Measurements from ENCODE around the gene OR4K2. TPM values are rescaled to one million over a fixed set of nuclear protein-coding genes. Genes with fewer than 3 reads are reported as not detected.
"Not testable (repeated sequence)": the region's sequence is repeated elsewhere in the genome, so short reads cannot be mapped to it uniquely, and the experiment has no call there.

The OR4K2 gene, protein sequence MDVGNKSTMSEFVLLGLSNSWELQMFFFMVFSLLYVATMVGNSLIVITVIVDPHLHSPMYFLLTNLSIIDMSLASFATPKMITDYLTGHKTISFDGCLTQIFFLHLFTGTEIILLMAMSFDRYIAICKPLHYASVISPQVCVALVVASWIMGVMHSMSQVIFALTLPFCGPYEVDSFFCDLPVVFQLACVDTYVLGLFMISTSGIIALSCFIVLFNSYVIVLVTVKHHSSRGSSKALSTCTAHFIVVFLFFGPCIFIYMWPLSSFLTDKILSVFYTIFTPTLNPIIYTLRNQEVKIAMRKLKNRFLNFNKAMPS
- total RNA-seq (not detected), polyA plus RNA-seq (not detected)

DNA sequence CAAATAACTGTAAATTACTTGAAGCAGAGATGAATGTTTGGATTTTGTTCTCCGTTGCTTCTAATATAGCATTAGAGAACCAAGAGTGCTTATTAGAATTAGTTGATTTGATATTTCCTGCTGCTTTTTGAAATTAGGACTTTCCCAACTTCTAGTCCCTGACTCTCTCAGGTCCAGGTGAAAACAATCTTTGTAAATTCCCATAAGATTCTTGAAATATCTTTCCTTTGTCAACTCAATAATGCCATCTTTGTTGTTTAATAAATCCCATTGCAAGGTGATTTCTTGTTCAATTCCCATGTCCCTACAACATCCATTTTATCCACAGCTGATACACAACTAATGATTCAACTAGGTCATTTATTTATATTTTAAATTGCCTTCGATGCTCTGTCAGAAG, at the start of gene OR4K2:
OR4K2 (plus strand) TSS at position 301 of the 400 bp plus-strand sequence. CDS start 1,126 bp downstream, outside the sequence.
- Histone ChIP-seq H3K4me3 (no peak within 1 kb of the TSS), H3K4me1 (no peaks in the 10 kb centered on the region), H3K27me3 (no peaks in the 10 kb centered on the region), H3K36me3 (no peaks in the 10 kb centered on the region), H3K9me3 (peaks cover 0 to 2% (median 0%) of the 10 kb centered on the region in 4 donors), H3K27ac (no peak within 1 kb of the TSS)
- WGBS, 2 donors, result 51 to 68% methylated on average over 2 of the region's 2 CpGs
- intact Hi-C loops (cut with DNase I), result no loop called here
- no peak for TF ChIP-seq POLR2AphosphoS5 (IDR thresholded peaks at IDR 0.05)
- no peak for TF ChIP-seq POLR2A (IDR thresholded peaks at IDR 0.05)
- no peak for TF ChIP-seq EP300 (IDR thresholded peaks at IDR 0.05)
- TF ChIP-seq, protein P1, sequence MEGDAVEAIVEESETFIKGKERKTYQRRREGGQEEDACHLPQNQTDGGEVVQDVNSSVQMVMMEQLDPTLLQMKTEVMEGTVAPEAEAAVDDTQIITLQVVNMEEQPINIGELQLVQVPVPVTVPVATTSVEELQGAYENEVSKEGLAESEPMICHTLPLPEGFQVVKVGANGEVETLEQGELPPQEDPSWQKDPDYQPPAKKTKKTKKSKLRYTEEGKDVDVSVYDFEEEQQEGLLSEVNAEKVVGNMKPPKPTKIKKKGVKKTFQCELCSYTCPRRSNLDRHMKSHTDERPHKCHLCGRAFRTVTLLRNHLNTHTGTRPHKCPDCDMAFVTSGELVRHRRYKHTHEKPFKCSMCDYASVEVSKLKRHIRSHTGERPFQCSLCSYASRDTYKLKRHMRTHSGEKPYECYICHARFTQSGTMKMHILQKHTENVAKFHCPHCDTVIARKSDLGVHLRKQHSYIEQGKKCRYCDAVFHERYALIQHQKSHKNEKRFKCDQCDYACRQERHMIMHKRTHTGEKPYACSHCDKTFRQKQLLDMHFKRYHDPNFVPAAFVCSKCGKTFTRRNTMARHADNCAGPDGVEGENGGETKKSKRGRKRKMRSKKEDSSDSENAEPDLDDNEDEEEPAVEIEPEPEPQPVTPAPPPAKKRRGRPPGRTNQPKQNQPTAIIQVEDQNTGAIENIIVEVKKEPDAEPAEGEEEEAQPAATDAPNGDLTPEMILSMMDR (IDR thresholded peaks at IDR 0.05), result no peak
- DNase-seq, result no peak

DNA sequence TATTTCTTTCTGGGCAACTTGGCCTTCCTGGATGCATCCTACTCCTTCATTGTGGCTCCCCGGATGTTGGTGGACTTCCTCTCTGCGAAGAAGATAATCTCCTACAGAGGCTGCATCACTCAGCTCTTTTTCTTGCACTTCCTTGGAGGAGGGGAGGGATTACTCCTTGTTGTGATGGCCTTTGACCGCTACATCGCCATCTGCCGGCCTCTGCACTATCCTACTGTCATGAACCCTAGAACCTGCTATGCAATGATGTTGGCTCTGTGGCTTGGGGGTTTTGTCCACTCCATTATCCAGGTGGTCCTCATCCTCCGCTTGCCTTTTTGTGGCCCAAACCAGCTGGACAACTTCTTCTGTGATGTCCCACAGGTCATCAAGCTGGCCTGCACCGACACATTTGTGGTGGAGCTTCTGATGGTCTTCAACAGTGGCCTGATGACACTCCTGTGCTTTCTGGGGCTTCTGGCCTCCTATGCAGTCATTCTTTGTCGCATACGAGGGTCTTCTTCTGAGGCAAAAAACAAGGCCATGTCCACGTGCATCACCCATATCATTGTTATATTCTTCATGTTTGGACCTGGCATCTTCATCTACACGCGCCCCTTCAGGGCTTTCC, 47.2 kb upstream of the OR4K2 start:
- H3K4me1 ChIP-seq; H3K4me3 ChIP-seq; intact Hi-C loops (cut with DNase I); H3K36me3 ChIP-seq; DNase-seq; H3K9me3 ChIP-seq; H3K27ac ChIP-seq; H3K27me3 ChIP-seq: not testable (repeated sequence)
- WGBS, 2 donors, result 62 to 78% methylated on average over 12 of the region's 12 CpGs

DNA sequence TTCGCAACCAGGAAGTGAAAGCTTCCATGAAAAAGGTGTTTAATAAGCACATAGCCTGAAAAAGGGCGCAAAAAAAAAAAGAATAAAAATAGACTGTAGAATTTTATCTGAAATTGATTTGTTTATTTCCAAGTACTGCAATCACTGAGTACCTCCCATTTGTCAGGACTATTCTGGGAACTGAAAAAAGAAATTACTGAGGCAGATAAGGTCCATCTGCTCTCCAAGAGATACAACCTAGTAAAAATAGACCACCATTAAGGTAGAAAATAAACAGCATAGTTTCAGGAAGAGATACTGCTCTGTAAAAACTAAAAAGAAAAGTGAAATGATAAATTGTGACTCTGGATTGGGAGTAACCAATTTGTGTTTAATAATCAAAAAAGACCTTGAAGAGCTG, 46.6 kb upstream of the OR4K2 start:
- 82 to 85% methylated on average over 2 of the region's 2 CpGs for WGBS, 2 donors
- H3K4me3 ChIP-seq, result no peak overlapping the region
- DNase-seq, result no peak
- TF ChIP-seq POLR2AphosphoS5 (IDR thresholded peaks at IDR 0.05), result no peak
- TF ChIP-seq, protein P1 (IDR thresholded peaks at IDR 0.05), result no peak
- no peak for TF ChIP-seq EP300 (IDR thresholded peaks at IDR 0.05)
- no peak for TF ChIP-seq POLR2A (IDR thresholded peaks at IDR 0.05)
- H3K9me3 ChIP-seq, result no peaks in the 10 kb centered on the region
- H3K4me1 ChIP-seq, result no peaks in the 10 kb centered on the region
- no peaks in the 10 kb centered on the region for H3K36me3 ChIP-seq
- no peaks in the 10 kb centered on the region for H3K27me3 ChIP-seq
- intact Hi-C loops (cut with DNase I), result no loop called here
- no peak overlapping the region for H3K27ac ChIP-seq

DNA sequence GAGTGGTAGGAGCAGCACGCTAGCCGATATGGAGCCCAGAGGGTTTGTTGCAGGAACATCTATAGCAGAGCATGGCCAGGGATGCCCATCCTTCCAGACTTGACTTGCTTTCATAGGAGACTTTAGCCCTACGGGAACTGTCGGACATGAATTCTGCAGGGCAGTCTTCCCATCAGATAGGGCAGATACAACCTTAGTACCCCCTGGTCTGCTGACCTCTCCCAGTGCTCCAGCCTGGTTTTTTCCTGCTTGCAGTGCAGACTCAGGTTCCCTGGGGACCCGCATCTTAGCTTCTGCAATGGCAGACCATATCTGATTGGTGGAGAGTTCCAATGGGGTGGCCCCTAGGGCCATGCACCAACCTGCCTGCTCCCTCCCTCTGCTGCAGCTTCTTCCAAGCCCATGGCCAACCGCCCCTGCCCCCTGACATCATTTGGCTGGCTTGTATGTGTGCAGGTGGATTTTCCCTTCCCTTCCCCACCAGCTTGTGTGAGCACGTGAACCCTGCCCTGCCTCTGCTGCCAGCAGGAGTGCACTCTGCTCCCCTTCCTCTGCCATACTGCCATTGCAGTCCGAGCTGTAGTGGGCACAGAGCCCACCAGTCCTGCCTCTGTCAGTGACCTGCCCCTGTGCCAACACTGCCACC, 40.6 kb upstream of the OR4K2 start:
- not testable (repeated sequence) for DNase-seq, H3K9me3 ChIP-seq

DNA sequence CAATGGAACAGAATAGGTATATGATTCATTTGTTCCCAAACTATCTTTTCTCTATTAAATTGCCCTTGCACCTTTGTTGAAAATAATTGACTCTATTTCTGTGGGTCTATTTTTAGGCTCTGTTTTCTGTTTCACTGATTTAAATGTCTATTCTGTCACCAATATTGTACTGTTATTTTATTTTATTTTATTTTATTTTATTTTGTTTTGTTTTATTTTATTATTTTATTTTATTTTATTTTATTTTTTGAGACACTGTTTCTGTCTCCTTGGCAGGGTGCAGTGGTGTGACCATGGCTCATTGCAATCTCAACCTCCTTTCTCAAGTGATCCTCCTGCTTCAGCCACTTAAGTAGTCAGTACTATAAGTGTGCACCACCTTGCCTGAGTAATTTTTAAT, 36.5 kb upstream of the OR4K2 start:
- intact Hi-C loops (cut with DNase I), result no loop called here
- H3K4me3 ChIP-seq, result no peak overlapping the region
- H3K36me3 ChIP-seq, result no peaks in the 10 kb centered on the region
- no peak for DNase-seq
- H3K27ac ChIP-seq, result no peak overlapping the region
- no peaks in the 10 kb centered on the region for H3K4me1 ChIP-seq
- no peak for TF ChIP-seq EP300 (IDR thresholded peaks at IDR 0.05)
- TF ChIP-seq, protein P1 (IDR thresholded peaks at IDR 0.05), result no peak
- no peak for TF ChIP-seq POLR2AphosphoS5 (IDR thresholded peaks at IDR 0.05)
- TF ChIP-seq POLR2A (IDR thresholded peaks at IDR 0.05), result no peak
- H3K27me3 ChIP-seq, result no peaks in the 10 kb centered on the region
- peaks cover 0 to 4% (median 2%) of the 10 kb centered on the region in 4 donors for H3K9me3 ChIP-seq

More for the DNA sequence above, 40.6 kb upstream of the OR4K2 start:
- H3K4me1 ChIP-seq; H3K27me3 ChIP-seq; H3K4me3 ChIP-seq; H3K36me3 ChIP-seq; H3K27ac ChIP-seq; intact Hi-C loops (cut with DNase I): not testable (repeated sequence)
- 79 to 81% methylated on average over 8 of the region's 8 CpGs for WGBS, 2 donors

Data from sigmoid colon (tissue), 7 donors.